Astrocyte (in vitro differentiated cells and primary cell): ENCODE data around the gene GRIK3. TPM values are rescaled to one million over a fixed set of nuclear protein-coding genes. Genes with fewer than 3 reads are reported as not detected.

ENCODE experiments used
- DNase-seq: peaks from one replicate; pipeline ENCODE4 v3.0.0-alpha.2; 2010; ENCODE audit warnings: low read depth
- FAIRE-seq: peaks from 2 replicates; lab custom pipeline; 2011; peaks lifted over from hg19 to GRCh38; lab: Jason Lieb, UNC
- H2AFZ ChIP-seq: 2 replicates; pipeline ENCODE4 v1.6.0; 2012; ENCODE audit warnings: low read depth, low read length, inconsistent platforms
- H3K27ac ChIP-seq: 2 replicates; pipeline ENCODE4 v1.5.1; 2011; ENCODE audit warnings: low read depth, low read length, inconsistent platforms
- H3K27me3 ChIP-seq: 2 replicates; pipeline ENCODE4 v1.6.0; 2011; ENCODE audit warnings: low read length, inconsistent platforms; ENCODE audit not compliant: insufficient read depth
- H3K36me3 ChIP-seq: 2 replicates; pipeline ENCODE4 v1.5.1; 2011; ENCODE audit warnings: low read length, inconsistent platforms; ENCODE audit not compliant: insufficient read depth
- H3K4me1 ChIP-seq: 2 replicates; pipeline ENCODE4 v1.5.1; 2011; ENCODE audit warnings: low read length, inconsistent platforms; ENCODE audit not compliant: insufficient read depth
- H3K4me2 ChIP-seq: 2 replicates; pipeline ENCODE4 v1.6.0; 2012; ENCODE audit warnings: low read length, inconsistent platforms
- H3K4me3 ChIP-seq: 2 replicates; pipeline ENCODE4 v1.5.1; 2011; ENCODE audit warnings: low read depth, mild to moderate bottlenecking, low read length, inconsistent platforms; ENCODE audit not compliant: insufficient read depth
- H3K79me2 ChIP-seq: 2 replicates; pipeline ENCODE4 v1.6.0; 2012; ENCODE audit warnings: mild to moderate bottlenecking, low read length, inconsistent platforms; ENCODE audit not compliant: insufficient read depth
- H3K9ac ChIP-seq: 2 replicates; pipeline ENCODE4 v1.6.0; 2012; ENCODE audit warnings: mild to moderate bottlenecking, low read length, inconsistent platforms
- H3K9me3 ChIP-seq: 2 replicates; pipeline ENCODE4 v1.5.1; 2012; ENCODE audit warnings: low read depth, mild to moderate bottlenecking, low read length, inconsistent platforms; ENCODE audit not compliant: insufficient read depth
- H4K20me1 ChIP-seq: 2 replicates; pipeline ENCODE4 v1.6.0; 2012; ENCODE audit warnings: low read length, inconsistent platforms; ENCODE audit not compliant: insufficient read depth
- H3K27ac Mint-ChIP-seq: one replicate; pipeline ENCODE4 v1.8.0; 2021; ENCODE audit warnings: mild to moderate bottlenecking, mixed read lengths; ENCODE audit not compliant: unreplicated experiment
- H3K27me3 Mint-ChIP-seq: one replicate; pipeline ENCODE4 v1.8.0; 2021; ENCODE audit warnings: low read depth, mixed read lengths; ENCODE audit not compliant: unreplicated experiment
- H3K36me3 Mint-ChIP-seq: one replicate; pipeline ENCODE4 v1.8.0; 2021; ENCODE audit warnings: low read depth, mixed read lengths; ENCODE audit not compliant: unreplicated experiment
- H3K4me1 Mint-ChIP-seq: one replicate; pipeline ENCODE4 v1.8.0; 2021; ENCODE audit warnings: low read depth, mixed read lengths; ENCODE audit not compliant: unreplicated experiment
- H3K4me3 Mint-ChIP-seq: one replicate; pipeline ENCODE4 v1.8.0; 2021; ENCODE audit warnings: mild to moderate bottlenecking, moderate library complexity, mixed read lengths; ENCODE audit not compliant: unreplicated experiment
- H3K9me3 Mint-ChIP-seq: one replicate; pipeline ENCODE4 v1.8.0; 2021; ENCODE audit warnings: mild to moderate bottlenecking, mixed read lengths; ENCODE audit not compliant: unreplicated experiment
- CTCF ChIP-seq: IDR thresholded peaks from 2 replicates; pipeline ENCODE4 v1.5.1; 2011; ENCODE audit warnings: low read depth, mild to moderate bottlenecking, inconsistent platforms, low read length, moderate library complexity; ENCODE audit not compliant: insufficient read depth
- EZH2 ChIP-seq: IDR thresholded peaks from 2 replicates; pipeline ENCODE4 v1.6.1; 2012; ENCODE audit warnings: mild to moderate bottlenecking, low read length, inconsistent platforms; ENCODE audit not compliant: insufficient read depth
- total RNA-seq: library from RNA; stranded (reverse); gene quantifications from 2 replicates; pipeline ENCODE4 v1.2.1, GENCODE V29; 2021

GRIK3 gene
- total RNA-seq, 1 donor from 2014 or later, result 0.16 TPM

- H3K9me3 Mint-ChIP-seq, result no peaks in the 10 kb centered on the region
- FAIRE-seq (no peak), DNase-seq (no peak)
- no peaks in the 10 kb centered on the region for H4K20me1 ChIP-seq
- H3K9me3 ChIP-seq, result no peaks in the 10 kb centered on the region
- no peak overlapping the region for H3K4me3 Mint-ChIP-seq
- peaks cover 4% of the 10 kb centered on the region for H3K4me1 Mint-ChIP-seq
- no peak overlapping the region for H3K27ac ChIP-seq
- H2AFZ ChIP-seq, result no peak overlapping the region
- H3K4me1 ChIP-seq, result no peaks in the 10 kb centered on the region
- H3K36me3 Mint-ChIP-seq, result peaks cover 2% of the 10 kb centered on the region
- no peaks in the 10 kb centered on the region for H3K27me3 ChIP-seq
- peaks cover 57% of the 10 kb centered on the region for H3K27me3 Mint-ChIP-seq
- H3K9ac ChIP-seq, result no peak overlapping the region
- H3K36me3 ChIP-seq, result no peaks in the 10 kb centered on the region
- H3K4me3 ChIP-seq, result no peak overlapping the region
- TF ChIP-seq EZH2 (no peak), CTCF (no peak)
- H3K27ac Mint-ChIP-seq, result no peak overlapping the region
- no peaks in the 10 kb centered on the region for H3K79me2 ChIP-seq
- no peak overlapping the region for H3K4me2 ChIP-seq
These were observed 49.6 kb downstream of the GRIK3 start for GRCh38 chr1:36984675-36985074.

- Mint-ChIP-seq H3K9me3 (no peaks in the 10 kb centered on the region), H3K4me1 (peaks cover 3% of the 10 kb centered on the region), H3K27ac (no peak overlapping the region), H3K36me3 (peaks cover 2% of the 10 kb centered on the region), H3K4me3 (no peak overlapping the region), H3K27me3 (peaks cover 62% of the 10 kb centered on the region)
- no peaks in the 10 kb centered on the region for H4K20me1 ChIP-seq
- DNase-seq (no peak), FAIRE-seq (no peak)
- H3K27me3 ChIP-seq, result no peaks in the 10 kb centered on the region
- no peaks in the 10 kb centered on the region for H3K36me3 ChIP-seq
- H3K4me1 ChIP-seq, result no peaks in the 10 kb centered on the region
- TF ChIP-seq EZH2 (no peak), CTCF (no peak)
- no peak overlapping the region for H3K27ac ChIP-seq
- no peak overlapping the region for H3K4me2 ChIP-seq
- peaks cover 3% of the 10 kb centered on the region for H3K9me3 ChIP-seq
- H3K79me2 ChIP-seq, result no peaks in the 10 kb centered on the region
- H2AFZ ChIP-seq, result no peak overlapping the region
- no peak overlapping the region for H3K9ac ChIP-seq
- H3K4me3 ChIP-seq, result no peak overlapping the region
These were observed 50.3 kb downstream of the GRIK3 start for GRCh38 chr1:36984026-36984425.

- H3K27ac ChIP-seq, result no peak overlapping the region
These were observed 51.6 kb downstream of the GRIK3 start for GRCh38 chr1:36982709-36983108.

More at GRCh38 chr1:36982709-36983108, 51.6 kb downstream of the GRIK3 start:
- Mint-ChIP-seq H3K36me3 (peaks cover 2% of the 10 kb centered on the region), H3K27ac (no peak overlapping the region), H3K9me3 (peaks cover 6% of the 10 kb centered on the region), H3K27me3 (peaks cover 72% of the 10 kb centered on the region), H3K4me3 (no peak overlapping the region), H3K4me1 (peaks cover 1% of the 10 kb centered on the region)
- no peak for FAIRE-seq
- Histone ChIP-seq H3K36me3 (no peaks in the 10 kb centered on the region), H3K4me2 (no peak overlapping the region), H4K20me1 (no peaks in the 10 kb centered on the region), H3K4me1 (no peaks in the 10 kb centered on the region), H3K9me3 (peaks cover 11% of the 10 kb centered on the region), H3K27me3 (no peaks in the 10 kb centered on the region), H2AFZ (no peak overlapping the region), H3K9ac (no peak overlapping the region), H3K79me2 (no peaks in the 10 kb centered on the region), H3K4me3 (no peak overlapping the region)
- no peak for TF ChIP-seq CTCF
- no peak for TF ChIP-seq EZH2
- DNase-seq, result no peak
